GM21526 (cell line): ENCODE data around the gene CNIH4.
"Not testable (repeated sequence)": the region's sequence is repeated elsewhere in the genome, so short reads cannot be mapped to it uniquely, and the experiment has no call there.

Experiments used
- ATAC-seq: cut with Tn5 transposase; IDR thresholded peaks from one replicate; pipeline ENCODE4 v1.9.1; 2021; ENCODE audit warnings: moderate library complexity; ENCODE audit not compliant: unreplicated experiment, low FRiP score

Gene CNIH4

GRCh38 chr1:224343679-224344078 is 13.0 kb upstream of the CNIH4 start:
- no peak for ATAC-seq

- ATAC-seq = no peak
These were observed 8.5 kb upstream of the CNIH4 start for GRCh38 chr1:224348137-224348536.

GRCh38 chr1:224349716-224350115 is 7.0 kb upstream of the CNIH4 start:
- not testable (repeated sequence) for ATAC-seq

- not testable (repeated sequence) for ATAC-seq
These were observed 4.1 kb upstream of the CNIH4 start for GRCh38 chr1:224352436-224353085.

- ATAC-seq = no peak
These were observed 2.4 kb upstream of the CNIH4 start for GRCh38 chr1:224353975-224354925.

GRCh38 chr1:224357626-224358124 is 996 bp downstream of the CNIH4 start:
- no peak for ATAC-seq

GRCh38 chr1:224358237-224358636 is 1.6 kb downstream of the CNIH4 start:
- ATAC-seq = no peak

GRCh38 chr1:224359207-224359606 is 2.5 kb downstream of the CNIH4 start:
- no peak for ATAC-seq

GRCh38 chr1:224368409-224368808 is 11.7 kb downstream of the CNIH4 start:
- peak; percentile 77 for ATAC-seq

- ATAC-seq = no peak
These were observed 16.4 kb downstream of the CNIH4 start for GRCh38 chr1:224373008-224373590.

- no peak for ATAC-seq
These were observed 18.4 kb downstream of the CNIH4 start for GRCh38 chr1:224375059-224375458.

GRCh38 chr1:224377676-224378006 is 21.0 kb downstream of the CNIH4 start:
- ATAC-seq = no peak

GRCh38 chr1:224378855-224379631 is 22.4 kb downstream of the CNIH4 start:
- ATAC-seq = peak; percentile 49

- ATAC-seq = peak; percentile 65
These were observed 23.3 kb downstream of the CNIH4 start for GRCh38 chr1:224380003-224380402.

- ATAC-seq = no peak
These were observed 25.3 kb downstream of the CNIH4 start for GRCh38 chr1:224381880-224382548.

- ATAC-seq = no peak
These were observed 26.5 kb downstream of the CNIH4 start for GRCh38 chr1:224383218-224383617.

- no peak for ATAC-seq
These were observed 30.7 kb downstream of the CNIH4 start for GRCh38 chr1:224387302-224387912.

- ATAC-seq = no peak
These were observed 31.3 kb downstream of the CNIH4 start for GRCh38 chr1:224387943-224388342.

- ATAC-seq = no peak
These were observed 33.8 kb downstream of the CNIH4 start for GRCh38 chr1:224390517-224390916.
